IPS-18a (cell line): ENCODE data around the gene AMBP.

Source experiments
- H3K27ac ChIP-seq: one replicate; pipeline ENCODE4 v1.5.1; 2013; ENCODE audit warnings: low read length
- H3K27me3 ChIP-seq: one replicate; pipeline ENCODE4 v1.6.1; 2013; ENCODE audit warnings: mild to moderate bottlenecking, low read length; ENCODE audit not compliant: control insufficient read depth, insufficient read depth
- H3K36me3 ChIP-seq: one replicate; pipeline ENCODE4 v1.6.1; 2013; ENCODE audit warnings: low read depth, low read length; ENCODE audit not compliant: control insufficient read depth
- H3K4me1 ChIP-seq: one replicate; pipeline ENCODE4 v1.6.1; 2013; ENCODE audit warnings: low read depth, low read length; ENCODE audit not compliant: control insufficient read depth
- H3K4me3 ChIP-seq: one replicate; pipeline ENCODE4 v1.5.1; 2013; ENCODE audit warnings: low read length
- H3K9ac ChIP-seq: one replicate; pipeline ENCODE4 v1.6.1; 2013; ENCODE audit warnings: mild to moderate bottlenecking, low read length, moderate library complexity
- H3K9me3 ChIP-seq: one replicate; pipeline ENCODE4 v1.6.1; 2013; ENCODE audit warnings: low read depth, low read length; ENCODE audit not compliant: control insufficient read depth

The AMBP gene

DNA sequence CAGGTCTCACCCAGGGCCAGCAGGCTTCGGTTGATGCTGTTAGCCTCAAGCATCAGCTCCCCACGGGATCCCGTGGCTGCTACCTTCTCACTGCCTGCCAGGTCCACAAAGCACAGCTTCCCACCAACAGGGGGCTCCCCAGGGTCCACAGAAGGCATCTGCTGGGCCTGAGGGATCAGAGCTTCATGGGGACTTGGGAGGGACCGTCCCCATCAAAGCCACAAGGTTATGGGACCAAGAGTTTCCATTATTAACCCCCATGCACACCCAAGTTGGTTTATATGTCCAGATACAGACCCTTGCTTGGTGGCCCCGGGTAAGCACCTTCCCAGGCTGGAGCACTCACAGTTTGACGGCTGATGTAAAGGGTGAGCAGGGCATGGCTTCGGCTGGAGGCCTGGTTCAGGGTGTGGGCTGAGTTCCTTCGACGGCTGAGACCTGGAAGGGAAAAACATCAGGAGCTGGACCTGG lies 18.0 kb upstream of the AMBP start:
- H3K9ac ChIP-seq = no peak overlapping the region
- H3K4me3 ChIP-seq = no peak overlapping the region
- H3K27ac ChIP-seq = no peak overlapping the region
- no peaks in the 10 kb centered on the region for H3K36me3 ChIP-seq
- H3K9me3 ChIP-seq = no peaks in the 10 kb centered on the region
- H3K4me1 ChIP-seq = peaks cover 11% of the 10 kb centered on the region
- peaks cover 36% of the 10 kb centered on the region for H3K27me3 ChIP-seq

DNA sequence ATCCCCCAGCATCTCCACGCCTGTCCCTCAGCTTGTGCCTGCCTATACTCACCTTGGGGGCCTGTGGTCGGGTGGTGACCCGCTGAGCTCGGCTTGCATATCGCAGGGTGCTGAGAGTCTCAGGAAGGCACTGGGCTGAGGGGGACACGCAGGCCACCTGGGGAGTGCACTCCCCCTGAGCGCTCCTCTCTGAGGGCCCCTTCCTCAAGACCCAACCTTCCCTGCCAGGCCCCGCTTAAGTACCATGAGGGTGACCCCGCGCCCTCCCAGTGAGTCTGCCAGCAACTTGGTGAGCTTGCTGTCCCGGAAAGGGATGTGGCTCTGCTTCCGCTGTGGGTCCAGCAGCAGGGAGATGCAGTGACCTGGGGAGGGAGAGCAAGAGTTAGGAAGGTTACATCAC lies 16.9 kb upstream of the AMBP start:
- H3K4me3 ChIP-seq = no peak overlapping the region
- no peaks in the 10 kb centered on the region for H3K9me3 ChIP-seq
- peaks cover 30% of the 10 kb centered on the region for H3K27me3 ChIP-seq
- no peaks in the 10 kb centered on the region for H3K36me3 ChIP-seq
- no peak overlapping the region for H3K27ac ChIP-seq
- peaks cover 10% of the 10 kb centered on the region for H3K4me1 ChIP-seq
- H3K9ac ChIP-seq = no peak overlapping the region

GRCh38 chr9:114093761-114094505 lies 15.8 kb upstream of the AMBP start:
- Histone ChIP-seq H3K27ac (no peak overlapping the region), H3K4me1 (peaks cover 1% of the 10 kb centered on the region), H3K27me3 (peaks cover 20% of the 10 kb centered on the region), H3K36me3 (no peaks in the 10 kb centered on the region), H3K9me3 (no peaks in the 10 kb centered on the region), H3K9ac (no peak overlapping the region), H3K4me3 (no peak overlapping the region)

DNA sequence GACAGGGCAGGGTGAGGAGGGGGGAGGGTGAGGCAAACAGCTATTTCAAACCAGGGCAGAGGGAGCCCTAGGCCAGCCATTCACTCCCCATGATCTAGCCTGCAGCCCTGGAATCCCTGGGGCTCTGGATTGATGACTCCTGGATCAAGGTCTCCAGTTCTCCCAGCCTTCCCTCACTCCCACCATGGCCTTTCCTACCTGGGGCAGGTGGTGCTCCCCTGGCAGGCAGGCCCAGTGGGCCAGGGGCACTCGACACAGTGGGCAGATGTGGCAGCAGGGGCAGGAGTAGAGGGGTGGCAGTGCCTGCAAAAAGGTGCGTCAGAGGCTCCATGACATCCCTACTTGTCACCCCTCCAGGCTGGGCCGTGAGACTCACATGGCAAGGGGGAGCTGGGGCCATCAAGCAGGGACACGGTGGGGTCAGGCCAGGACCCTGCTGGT lies 15.0 kb upstream of the AMBP start:
- no peak overlapping the region for H3K9ac ChIP-seq
- no peaks in the 10 kb centered on the region for H3K4me1 ChIP-seq
- H3K9me3 ChIP-seq = no peaks in the 10 kb centered on the region
- no peaks in the 10 kb centered on the region for H3K36me3 ChIP-seq
- no peak overlapping the region for H3K27ac ChIP-seq
- no peak overlapping the region for H3K4me3 ChIP-seq
- peaks cover 17% of the 10 kb centered on the region for H3K27me3 ChIP-seq

GRCh38 chr9:114092336-114092735 lies 14.2 kb upstream of the AMBP start:
- Histone ChIP-seq H3K9me3 (no peaks in the 10 kb centered on the region), H3K36me3 (no peaks in the 10 kb centered on the region), H3K4me3 (no peak overlapping the region), H3K9ac (no peak overlapping the region), H3K4me1 (no peaks in the 10 kb centered on the region), H3K27ac (no peak overlapping the region), H3K27me3 (peaks cover 10% of the 10 kb centered on the region)

DNA sequence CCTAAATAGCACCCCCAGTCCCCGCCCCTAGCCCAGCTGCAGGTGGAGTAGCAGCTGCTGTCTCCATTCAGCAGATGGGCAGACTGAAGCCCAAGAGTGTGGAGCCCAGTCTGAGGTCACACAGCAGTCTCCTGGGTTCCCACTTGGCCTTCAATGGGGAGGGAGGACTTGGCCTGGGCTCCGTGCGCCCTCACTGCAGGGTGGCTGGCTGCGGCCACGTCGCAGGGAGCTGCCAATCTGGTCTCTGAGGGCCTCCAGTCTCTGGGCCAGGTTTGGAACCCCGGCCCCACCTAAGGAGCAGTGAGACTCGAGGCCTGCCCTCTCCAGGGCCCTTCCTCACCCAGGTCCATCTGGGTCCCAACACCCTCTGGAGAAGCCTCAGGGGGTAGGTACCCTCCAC lies 13.6 kb upstream of the AMBP start:
- Histone ChIP-seq H3K36me3 (no peaks in the 10 kb centered on the region), H3K4me1 (no peaks in the 10 kb centered on the region), H3K27me3 (peaks cover 4% of the 10 kb centered on the region), H3K9me3 (no peaks in the 10 kb centered on the region), H3K9ac (no peak overlapping the region), H3K27ac (no peak overlapping the region), H3K4me3 (no peak overlapping the region)

GRCh38 chr9:114090798-114091197 lies 12.7 kb upstream of the AMBP start:
- no peaks in the 10 kb centered on the region for H3K4me1 ChIP-seq
- H3K27ac ChIP-seq = no peak overlapping the region
- no peak overlapping the region for H3K4me3 ChIP-seq
- no peaks in the 10 kb centered on the region for H3K36me3 ChIP-seq
- H3K9ac ChIP-seq = no peak overlapping the region
- no peaks in the 10 kb centered on the region for H3K9me3 ChIP-seq
- H3K27me3 ChIP-seq = no peaks in the 10 kb centered on the region

DNA sequence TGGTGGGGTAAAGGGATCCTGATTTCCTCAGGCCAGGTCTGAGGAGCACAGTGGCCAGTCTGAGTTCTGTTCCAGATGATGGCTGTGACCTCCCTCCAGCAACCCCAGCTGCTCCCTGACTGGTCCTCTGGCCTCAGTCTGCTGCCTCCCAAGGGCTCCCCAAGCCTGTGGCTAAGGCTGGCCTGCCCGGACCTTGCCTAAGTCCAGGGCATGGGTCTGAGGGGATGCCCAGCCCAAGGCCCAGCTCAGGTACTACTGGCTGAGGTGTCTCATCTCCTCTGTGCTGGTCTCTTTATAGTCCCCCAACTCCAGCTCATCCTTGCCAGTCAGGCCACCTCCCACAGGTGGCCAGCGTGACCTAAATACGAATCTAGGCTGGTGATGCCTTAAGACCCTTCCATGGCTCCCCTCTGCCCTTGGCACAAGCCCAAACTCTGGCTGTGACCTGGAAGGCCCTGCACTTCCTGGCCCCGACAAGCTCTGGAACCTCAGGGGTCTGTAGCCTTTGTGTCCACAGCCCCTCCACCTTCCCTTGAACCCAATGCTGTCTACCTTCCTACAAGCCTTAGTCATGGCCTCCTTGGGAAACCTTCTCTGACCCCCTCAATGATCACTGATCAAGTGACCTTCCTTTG lies 11.2 kb upstream of the AMBP start:
- Histone ChIP-seq H3K9me3 (no peaks in the 10 kb centered on the region), H3K36me3 (no peaks in the 10 kb centered on the region), H3K27ac (no peak overlapping the region), H3K4me1 (no peaks in the 10 kb centered on the region), H3K4me3 (no peak overlapping the region), H3K9ac (no peak overlapping the region), H3K27me3 (no peaks in the 10 kb centered on the region)

DNA sequence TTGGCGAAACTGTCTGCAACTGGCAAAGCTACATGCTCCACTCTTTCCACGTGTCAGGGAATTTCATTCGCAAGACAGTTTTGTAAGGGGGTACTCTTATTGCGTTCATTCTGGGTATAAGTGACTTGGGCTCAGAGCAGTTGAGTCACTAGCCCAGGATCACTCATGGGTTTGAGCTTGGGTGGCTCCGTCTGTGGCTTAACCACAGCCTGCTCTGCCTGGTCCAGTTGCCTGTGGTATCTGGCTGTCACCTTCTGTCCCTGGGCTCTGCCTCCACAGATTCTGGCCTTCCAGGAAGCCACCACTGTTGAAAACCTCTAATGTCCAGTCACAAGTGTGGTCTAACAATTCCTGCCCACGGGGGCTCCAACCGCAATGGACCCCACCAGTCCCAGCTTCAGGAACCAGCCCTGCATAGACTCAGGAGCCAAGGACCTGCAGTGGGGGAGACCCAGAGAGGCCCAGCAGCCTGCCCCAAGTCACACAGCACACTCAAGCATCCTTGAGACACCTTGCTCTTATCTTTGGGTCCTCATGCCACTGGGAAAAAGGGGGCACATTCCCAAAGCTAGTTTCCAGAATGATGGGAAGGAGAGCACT lies 10.6 kb upstream of the AMBP start:
- H3K9me3 ChIP-seq = no peaks in the 10 kb centered on the region
- no peak overlapping the region for H3K27ac ChIP-seq
- no peak overlapping the region for H3K4me3 ChIP-seq
- H3K9ac ChIP-seq = no peak overlapping the region
- no peaks in the 10 kb centered on the region for H3K27me3 ChIP-seq
- H3K4me1 ChIP-seq = no peaks in the 10 kb centered on the region
- no peaks in the 10 kb centered on the region for H3K36me3 ChIP-seq

- Histone ChIP-seq H3K9ac (no peak overlapping the region), H3K9me3 (no peaks in the 10 kb centered on the region), H3K36me3 (no peaks in the 10 kb centered on the region), H3K4me3 (no peak overlapping the region), H3K4me1 (no peaks in the 10 kb centered on the region), H3K27me3 (no peaks in the 10 kb centered on the region), H3K27ac (no peak overlapping the region)
These were observed 9.6 kb upstream of the AMBP start for GRCh38 chr9:114087721-114088120.

GRCh38 chr9:114086607-114087006 lies 8.5 kb upstream of the AMBP start:
- H3K36me3 ChIP-seq = no peaks in the 10 kb centered on the region
- no peak overlapping the region for H3K9ac ChIP-seq
- no peaks in the 10 kb centered on the region for H3K27me3 ChIP-seq
- no peaks in the 10 kb centered on the region for H3K9me3 ChIP-seq
- no peaks in the 10 kb centered on the region for H3K4me1 ChIP-seq
- no peak overlapping the region for H3K27ac ChIP-seq
- no peak overlapping the region for H3K4me3 ChIP-seq
